Activated B cell treated with CpG ODN at 0.5 μM for 24 hours (primary cell): ENCODE measurements around the gene MAMLD1. TPM values are rescaled to one million over a fixed set of nuclear protein-coding genes. Genes with fewer than 3 reads are reported as not detected.

Source experiments
- ATAC-seq: fragments of 200-7000 bp; cut with Tn5 transposase; one replicate; pipeline ENCODE4 v1.10.0; 2021; ENCODE audit warnings: low read depth, mild to moderate bottlenecking, moderate library complexity
- CTCF ChIA-PET: fragments of 350-600 bp; sonication (Branson Sonifier 250); formaldehyde crosslinking; loops from one replicate; lab custom pipeline; 2021; ENCODE audit warnings: antibody characterized with exemption; lab: Charles Lee
- POLR2A ChIA-PET: fragments of 350-600 bp; sonication (Branson Sonifier 250); formaldehyde crosslinking; loops from one replicate; lab custom pipeline; 2021; ENCODE audit warnings: antibody characterized with exemption; lab: Charles Lee
- DNase-seq: peaks from one replicate; pipeline ENCODE4 v3.0.0; 2022
- H3K27ac Mint-ChIP-seq: one replicate; pipeline ENCODE4 v1.8.0; 2020; ENCODE audit warnings: mixed read lengths
- H3K27me3 Mint-ChIP-seq: one replicate; pipeline ENCODE4 v1.8.0; 2021; ENCODE audit warnings: mixed read lengths
- H3K36me3 Mint-ChIP-seq: one replicate; pipeline ENCODE4 v1.8.0; 2021; ENCODE audit warnings: low read depth, mixed read lengths
- H3K4me1 Mint-ChIP-seq: one replicate; pipeline ENCODE4 v1.8.0; 2021; ENCODE audit warnings: mixed read lengths
- H3K4me3 Mint-ChIP-seq: one replicate; pipeline ENCODE4 v1.8.0; 2020; ENCODE audit warnings: mild to moderate bottlenecking, mixed read lengths
- H3K9me3 Mint-ChIP-seq: one replicate; pipeline ENCODE4 v1.8.0; 2020; ENCODE audit warnings: mixed read lengths
- CTCF ChIP-seq: fragments of 200-600 bp; IDR thresholded peaks from one replicate; pipeline ENCODE4 v1.8.0; 2022; ENCODE audit warnings: antibody characterized with exemption, mild to moderate bottlenecking
- intact Hi-C: fragments of 100-400 bp; cut with micrococcal nuclease; formaldehyde crosslinking; loops from one replicate; pipeline ENCODE4 v1.15.1; 2024
- total RNA-seq: library from RNA; stranded (reverse); gene quantifications from 2 replicates; pipeline ENCODE4 v1.2.3, GENCODE V29; 2022

Gene MAMLD1
- total RNA-seq, 1 donor from 2014 or later = 1.2 TPM

- Mint-ChIP-seq H3K27me3 (peaks cover 5% of the 10 kb centered on the region), H3K4me3 (no peak overlapping the region), H3K4me1 (no peaks in the 10 kb centered on the region), H3K9me3 (no peaks in the 10 kb centered on the region), H3K27ac (no peak overlapping the region), H3K36me3 (no peaks in the 10 kb centered on the region)
- TF ChIP-seq CTCF = no peak
- intact Hi-C loops = no loop called here
- ATAC-seq (no peak), DNase-seq (no peak)
- ChIA-PET CTCF (no interaction called here), POLR2A (no interaction called here)
Observed at GRCh38 chrX:150352581-150352980, 10.5 kb upstream of the MAMLD1 start.

- H3K27ac Mint-ChIP-seq = no peak overlapping the region
- CTCF ChIA-PET = no interaction called here
- intact Hi-C loops = no loop called here
- peaks cover 7% of the 10 kb centered on the region for H3K27me3 Mint-ChIP-seq
- DNase-seq = no peak
- no peak for ATAC-seq
- POLR2A ChIA-PET = no interaction called here
- peaks cover 1% of the 10 kb centered on the region for H3K4me1 Mint-ChIP-seq
- H3K36me3 Mint-ChIP-seq = no peaks in the 10 kb centered on the region
- H3K9me3 Mint-ChIP-seq = no peaks in the 10 kb centered on the region
- no peak for TF ChIP-seq CTCF
- H3K4me3 Mint-ChIP-seq = no peak overlapping the region
Observed at GRCh38 chrX:150355913-150356312, 7.2 kb upstream of the MAMLD1 start.

- ATAC-seq = no peak
- Mint-ChIP-seq H3K4me3 (no peak overlapping the region), H3K36me3 (no peaks in the 10 kb centered on the region), H3K27me3 (peaks cover 7% of the 10 kb centered on the region), H3K9me3 (no peaks in the 10 kb centered on the region), H3K27ac (no peak overlapping the region), H3K4me1 (peaks cover 15% of the 10 kb centered on the region)
- intact Hi-C loops = no loop called here
- ChIA-PET CTCF (no interaction called here), POLR2A (no interaction called here)
- TF ChIP-seq CTCF = no peak
- no peak for DNase-seq
Observed at GRCh38 chrX:150357790-150358189, 5.3 kb upstream of the MAMLD1 start.

GRCh38 chrX:150358651-150359050 lies 4.5 kb upstream of the MAMLD1 start:
- peaks cover 15% of the 10 kb centered on the region for H3K4me1 Mint-ChIP-seq
- no peak overlapping the region for H3K4me3 Mint-ChIP-seq
- H3K9me3 Mint-ChIP-seq = no peaks in the 10 kb centered on the region
- ChIA-PET CTCF (no interaction called here), POLR2A (no interaction called here)
- no peak for TF ChIP-seq CTCF
- no peak for DNase-seq
- intact Hi-C loops = no loop called here
- ATAC-seq = no peak
- peaks cover 7% of the 10 kb centered on the region for H3K27me3 Mint-ChIP-seq
- no peak overlapping the region for H3K27ac Mint-ChIP-seq
- no peaks in the 10 kb centered on the region for H3K36me3 Mint-ChIP-seq

GRCh38 chrX:150360331-150360730 lies 2.8 kb upstream of the MAMLD1 start:
- DNase-seq = no peak

More at GRCh38 chrX:150360331-150360730, 2.8 kb upstream of the MAMLD1 start:
- POLR2A ChIA-PET = no interaction called here
- no peak for TF ChIP-seq CTCF
- Mint-ChIP-seq H3K27me3 (peaks cover 7% of the 10 kb centered on the region), H3K4me3 (no peak overlapping the region), H3K36me3 (no peaks in the 10 kb centered on the region), H3K9me3 (no peaks in the 10 kb centered on the region), H3K27ac (no peak overlapping the region), H3K4me1 (peaks cover 15% of the 10 kb centered on the region)
- ATAC-seq = no peak
- intact Hi-C loops = loop anchor here (5.0 to 10.0 kb wide), 9 partner anchors 156 to 1037 kb away; partner anchors contain the start of genes EOLA2, MTMR1 and VMA21
- CTCF ChIA-PET = no interaction called here
